AG09319 (cell line): ENCODE results near the gene PRKAG2.

ENCODE experiments used
- DNase-seq: peaks from one replicate; pipeline ENCODE4 v3.0.0-alpha.2; 2010; ENCODE audit warnings: low read depth; ENCODE audit errors: extremely low read depth
- TF ChIP-seq, protein P1 (sequence below): IDR thresholded peaks from 2 replicates; pipeline ENCODE4 v1.5.1; 2011; ENCODE audit warnings: low read depth, mild to moderate bottlenecking, inconsistent platforms, low read length, moderate library complexity

PRKAG2 gene

DNA sequence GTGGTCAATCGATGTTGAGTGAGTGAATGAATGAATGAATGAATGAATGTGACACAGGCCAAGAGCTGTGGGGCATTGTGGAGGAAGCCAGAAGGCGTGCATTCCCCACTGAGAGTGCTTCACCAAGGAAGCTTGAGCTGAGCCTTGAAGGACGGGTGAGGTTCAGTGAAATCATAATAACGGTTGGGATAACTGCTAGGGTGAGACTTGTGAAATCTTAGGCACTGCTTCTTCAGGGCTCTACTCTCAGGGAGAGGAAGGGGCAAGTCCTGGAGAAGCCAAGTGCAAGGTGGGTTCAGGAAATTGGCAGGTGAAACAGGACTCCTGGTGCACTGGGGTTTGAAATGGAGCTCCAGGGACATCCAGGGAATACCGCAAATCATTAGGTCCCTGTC lies 23.7 kb upstream of the PRKAG2 start:
- TF ChIP-seq, protein P1, sequence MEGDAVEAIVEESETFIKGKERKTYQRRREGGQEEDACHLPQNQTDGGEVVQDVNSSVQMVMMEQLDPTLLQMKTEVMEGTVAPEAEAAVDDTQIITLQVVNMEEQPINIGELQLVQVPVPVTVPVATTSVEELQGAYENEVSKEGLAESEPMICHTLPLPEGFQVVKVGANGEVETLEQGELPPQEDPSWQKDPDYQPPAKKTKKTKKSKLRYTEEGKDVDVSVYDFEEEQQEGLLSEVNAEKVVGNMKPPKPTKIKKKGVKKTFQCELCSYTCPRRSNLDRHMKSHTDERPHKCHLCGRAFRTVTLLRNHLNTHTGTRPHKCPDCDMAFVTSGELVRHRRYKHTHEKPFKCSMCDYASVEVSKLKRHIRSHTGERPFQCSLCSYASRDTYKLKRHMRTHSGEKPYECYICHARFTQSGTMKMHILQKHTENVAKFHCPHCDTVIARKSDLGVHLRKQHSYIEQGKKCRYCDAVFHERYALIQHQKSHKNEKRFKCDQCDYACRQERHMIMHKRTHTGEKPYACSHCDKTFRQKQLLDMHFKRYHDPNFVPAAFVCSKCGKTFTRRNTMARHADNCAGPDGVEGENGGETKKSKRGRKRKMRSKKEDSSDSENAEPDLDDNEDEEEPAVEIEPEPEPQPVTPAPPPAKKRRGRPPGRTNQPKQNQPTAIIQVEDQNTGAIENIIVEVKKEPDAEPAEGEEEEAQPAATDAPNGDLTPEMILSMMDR = no peak
- no peak for DNase-seq

DNA sequence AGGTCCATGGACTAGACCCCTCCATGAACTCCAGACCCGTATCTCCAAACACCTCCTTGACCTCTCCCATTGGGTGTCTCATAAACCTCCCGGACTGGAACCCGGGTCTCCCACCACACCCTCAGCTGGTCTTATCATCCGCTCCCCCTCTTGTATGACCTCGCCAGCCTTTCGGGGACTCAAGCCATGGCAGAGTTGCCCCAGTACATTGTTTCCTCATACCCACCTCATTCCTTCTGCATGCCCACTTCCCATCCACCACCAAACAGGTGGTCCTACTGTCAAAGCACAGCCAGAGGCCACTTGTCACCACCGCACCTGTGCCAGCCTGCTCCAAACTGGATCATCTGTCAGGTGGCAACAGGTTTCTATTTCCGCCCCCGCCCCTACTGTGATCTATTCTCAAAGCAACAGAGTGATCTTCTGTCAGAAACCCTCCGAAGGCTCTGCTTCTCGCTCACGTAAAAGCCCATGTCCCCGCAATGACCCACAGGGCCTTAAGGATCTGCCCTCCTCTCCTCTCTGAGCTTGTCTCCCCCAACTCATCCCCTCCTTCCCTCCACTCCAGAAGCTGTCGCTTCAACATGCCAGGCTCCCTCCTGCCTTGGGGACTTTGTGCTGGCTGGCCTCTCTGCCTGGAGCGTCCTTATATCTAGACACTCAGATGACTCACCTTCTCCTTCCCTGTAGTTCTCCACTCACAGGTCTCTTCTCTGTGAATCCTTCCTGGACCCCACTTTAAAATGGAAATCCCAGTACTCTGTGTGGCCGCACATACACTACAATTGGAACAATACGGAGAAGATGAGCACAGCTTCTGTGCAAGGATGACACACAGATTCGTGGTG lies 22.8 kb upstream of the PRKAG2 start:
- DNase-seq = no peak
- TF ChIP-seq, protein P1 = no peak

DNA sequence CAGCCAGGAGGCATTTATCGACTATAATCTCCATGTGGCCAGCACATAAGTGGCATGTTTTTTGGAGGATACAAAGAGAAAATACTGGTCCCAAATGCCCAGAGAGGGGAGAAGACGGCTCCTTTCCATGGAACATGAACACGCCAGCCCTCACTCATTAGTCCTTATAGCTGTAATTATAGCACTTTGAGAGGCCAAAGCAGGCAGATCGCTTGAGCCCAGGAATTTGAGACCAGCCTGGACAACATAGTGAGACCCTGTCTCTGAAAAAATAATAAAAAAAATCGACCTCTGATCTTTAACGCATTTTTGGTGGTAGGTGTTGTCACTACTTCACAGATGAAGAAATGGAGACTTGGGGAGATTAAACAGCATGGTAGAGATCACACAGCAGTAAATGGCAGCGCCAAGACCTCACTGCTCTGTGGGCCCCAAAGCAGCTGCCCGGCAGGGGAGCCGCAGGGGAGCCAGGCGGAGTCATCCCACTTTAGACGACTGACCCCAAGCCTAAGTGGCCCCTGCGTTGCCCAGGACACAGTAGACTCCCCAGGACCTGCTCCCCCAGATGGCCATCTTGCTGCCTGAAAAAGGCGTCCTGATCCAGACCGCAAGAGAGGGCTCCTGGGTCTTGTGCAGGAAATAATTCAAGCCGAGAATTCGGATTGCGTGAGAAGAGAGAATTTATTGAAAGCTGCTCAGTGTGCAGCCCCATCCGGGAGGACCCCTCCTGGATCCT lies 21.2 kb upstream of the PRKAG2 start:
- TF ChIP-seq, protein P1 = no peak
- DNase-seq = no peak

DNA sequence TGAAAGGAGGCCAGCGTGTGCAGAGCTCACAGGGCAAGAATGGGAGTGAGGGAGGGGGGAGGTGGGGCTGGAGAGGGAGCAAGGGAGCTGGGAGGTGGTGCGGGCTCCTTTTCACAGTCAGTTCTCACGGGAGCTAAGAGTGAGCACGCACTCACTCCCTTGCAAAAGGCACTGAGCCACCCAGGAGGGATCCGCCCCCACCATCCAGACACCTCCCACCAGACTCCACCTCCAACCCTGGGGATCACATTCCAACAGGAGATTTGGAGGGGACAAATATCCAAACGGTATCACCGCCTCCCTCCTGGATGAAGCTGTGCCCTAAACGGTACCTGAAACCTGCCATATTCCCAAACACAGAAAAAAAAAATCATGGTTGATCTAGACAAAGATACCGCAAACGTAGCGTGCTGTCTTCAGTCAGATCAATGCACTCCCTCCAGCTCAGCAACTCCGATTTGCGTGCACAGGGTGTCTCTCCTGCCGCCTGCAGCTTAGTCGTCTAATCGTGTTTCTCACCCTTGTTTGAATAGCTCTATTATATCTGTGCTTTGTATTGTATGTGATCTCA lies 20.3 kb upstream of the PRKAG2 start:
- TF ChIP-seq, protein P1 = no peak
- DNase-seq = no peak

DNA sequence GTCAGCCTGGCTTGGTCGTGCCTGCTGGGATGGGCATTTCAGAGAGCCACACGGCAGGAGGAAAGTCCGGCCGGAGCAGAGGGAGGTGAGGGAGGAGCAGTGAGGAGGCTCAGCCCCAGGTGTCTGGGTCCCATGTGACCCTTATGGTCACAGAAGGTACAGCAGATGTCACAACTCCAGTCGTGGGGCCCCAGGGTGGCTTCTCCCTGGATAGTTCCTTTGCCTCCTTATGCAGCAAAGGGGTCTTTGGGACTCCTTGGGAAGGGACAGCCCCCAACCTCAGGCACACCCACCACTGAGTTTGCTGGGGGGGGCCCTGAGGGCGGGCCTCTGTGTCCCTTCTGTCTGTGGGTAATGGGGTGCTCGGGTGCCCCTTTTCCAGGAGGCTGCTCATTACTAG lies 19.6 kb upstream of the PRKAG2 start:
- no peak for DNase-seq
- TF ChIP-seq, protein P1 = no peak

DNA sequence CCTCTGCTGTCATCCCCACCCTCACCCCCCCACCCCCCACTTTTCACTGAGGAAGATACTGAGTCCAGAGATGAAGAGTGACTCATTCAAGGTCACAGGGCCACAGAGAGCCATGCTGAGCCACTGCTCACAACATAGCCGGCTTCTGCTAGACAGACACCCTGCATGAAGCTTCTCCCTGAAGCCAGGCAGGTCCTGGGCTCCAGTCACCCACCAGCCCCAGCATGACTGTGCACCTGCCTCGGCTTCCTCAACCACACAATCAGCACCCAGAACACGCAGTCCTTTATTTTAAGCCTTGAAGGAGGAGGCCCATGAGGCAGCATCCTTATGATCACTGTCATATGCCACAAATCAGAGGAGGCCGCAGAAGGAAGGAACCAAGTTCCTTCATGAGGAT lies 19.2 kb upstream of the PRKAG2 start:
- DNase-seq = no peak
- TF ChIP-seq, protein P1 = no peak

DNA sequence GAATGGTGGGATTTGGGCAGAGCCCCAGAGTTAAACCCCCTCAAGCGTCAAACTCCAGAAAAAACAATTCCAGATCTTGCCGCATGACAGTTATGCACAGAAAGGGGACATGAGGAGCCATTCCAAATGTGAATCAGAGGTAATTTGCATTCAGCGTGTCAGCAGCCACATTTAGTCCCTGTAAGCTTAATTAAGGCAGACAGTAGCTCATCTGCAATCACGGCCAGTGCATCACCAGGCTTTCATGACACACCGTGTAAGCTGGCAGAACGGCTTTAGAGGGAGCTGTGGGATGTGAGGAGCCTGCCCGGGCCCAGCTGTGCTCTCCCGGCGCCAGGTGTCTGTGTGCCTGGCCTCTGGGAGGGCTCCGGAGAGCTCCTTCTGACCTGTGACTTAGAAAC lies 18.7 kb upstream of the PRKAG2 start:
- TF ChIP-seq, protein P1 = no peak
- no peak for DNase-seq
